Measurements from ENCODE around the gene GARIN3. TPM values are rescaled to one million over a fixed set of nuclear protein-coding genes. Genes with fewer than 3 reads are reported as not detected.
"Not testable (repeated sequence)": the region's sequence is repeated elsewhere in the genome, so short reads cannot be mapped to it uniquely, and the experiment has no call there.

The GARIN3 gene
- not detected in 2 replicates for total RNA-seq (2014; rRNA removed; shearing (Covaris generic))
- polyA plus RNA-seq (2015; cell fraction: cytosol; rRNA removed) = not detected in 2 replicates
- not detected in 2 replicates for polyA plus RNA-seq (2015; cell fraction: nucleus; rRNA removed)

GRCh38 chr5:157166214-157167213 is at the start of gene GARIN3:
TSS of gene GARIN3 (minus strand) at chr5:157166264. CDS start at chr5:157166168, 96 bp downstream.
- no peak for DNase-seq (ENCODE audit: low read depth)

GRCh38 chr5:157215514-157216167 is 49.6 kb upstream of the GARIN3 start:
- DNase-seq (ENCODE audit: low read depth) = peak; percentile 8

- no peak for DNase-seq (ENCODE audit: low read depth)
These were observed 48.9 kb upstream of the GARIN3 start for GRCh38 chr5:157214861-157215513.

- no peak for DNase-seq (ENCODE audit: low read depth)
These were observed 48.4 kb upstream of the GARIN3 start for GRCh38 chr5:157214415-157214814.

- no peak for DNase-seq (ENCODE audit: low read depth)
These were observed 47.6 kb upstream of the GARIN3 start for GRCh38 chr5:157213527-157214243.

GRCh38 chr5:157212307-157212706 is 46.2 kb upstream of the GARIN3 start:
- DNase-seq (ENCODE audit: low read depth) = no peak

GRCh38 chr5:157210652-157211051 is 44.6 kb upstream of the GARIN3 start:
- DNase-seq (ENCODE audit: low read depth) = not testable (repeated sequence)

- DNase-seq (ENCODE audit: low read depth) = no peak
These were observed 39.6 kb upstream of the GARIN3 start for GRCh38 chr5:157205708-157206107.

- DNase-seq (ENCODE audit: low read depth) = no peak
These were observed 38.7 kb upstream of the GARIN3 start for GRCh38 chr5:157204765-157205164.

- no peak for DNase-seq (ENCODE audit: low read depth)
These were observed 37.4 kb upstream of the GARIN3 start for GRCh38 chr5:157203417-157203816.

- DNase-seq (ENCODE audit: low read depth) = no peak
These were observed 35.8 kb upstream of the GARIN3 start for GRCh38 chr5:157201857-157202256.

GRCh38 chr5:157198277-157198986 is 32.4 kb upstream of the GARIN3 start:
- no peak for DNase-seq (ENCODE audit: low read depth)

GRCh38 chr5:157197086-157197485 is 31.0 kb upstream of the GARIN3 start:
- no peak for DNase-seq (ENCODE audit: low read depth)

GRCh38 chr5:157196045-157196444 is 30.0 kb upstream of the GARIN3 start:
- no peak for DNase-seq (ENCODE audit: low read depth)

- no peak for DNase-seq (ENCODE audit: low read depth)
These were observed 27.8 kb upstream of the GARIN3 start for GRCh38 chr5:157193699-157194424.

- DNase-seq (ENCODE audit: low read depth) = no peak
These were observed 23.2 kb upstream of the GARIN3 start for GRCh38 chr5:157189223-157189622.

- DNase-seq (ENCODE audit: low read depth) = no peak
These were observed 22.2 kb upstream of the GARIN3 start for GRCh38 chr5:157188270-157188669.

- DNase-seq (ENCODE audit: low read depth) = no peak
These were observed 21.1 kb upstream of the GARIN3 start for GRCh38 chr5:157187046-157187754.

Data from HT1080 (cell line).